Fibroblast of skin of abdomen (primary cell): ENCODE results near the gene SLPI.

Experiments used
- DNase-seq: peaks from one replicate; pipeline ENCODE4 v3.0.0-alpha.2; 2013

Gene SLPI

GRCh38 chr20:45211569-45212474 is 42.5 kb downstream of the SLPI start:
- no peak for DNase-seq

GRCh38 chr20:45209924-45210323 is 44.4 kb downstream of the SLPI start:
- no peak for DNase-seq

- no peak for DNase-seq
Observed at GRCh38 chr20:45206725-45207124, 47.6 kb downstream of the SLPI start, which contains the start of gene SEMG1. Gene SEMG1, plus strand, starts transcription at chr20:45207033. Its CDS starts 21 bp downstream, at chr20:45207054.
